NCI-H128 (cell line): ENCODE measurements around the gene ADCY9.
A peak's percentile ranks its signal among the peaks of the same experiment; 100 is the strongest.
"Not testable (repeated sequence)": the region's sequence is repeated elsewhere in the genome, so short reads cannot be mapped to it uniquely, and the experiment has no call there.

Experiments used
- DNase-seq: peaks from one replicate; lab custom pipeline; 2025; ENCODE audit not compliant: unreplicated experiment; lab: John Stamatoyannopoulos, UW

Gene ADCY9

DNA sequence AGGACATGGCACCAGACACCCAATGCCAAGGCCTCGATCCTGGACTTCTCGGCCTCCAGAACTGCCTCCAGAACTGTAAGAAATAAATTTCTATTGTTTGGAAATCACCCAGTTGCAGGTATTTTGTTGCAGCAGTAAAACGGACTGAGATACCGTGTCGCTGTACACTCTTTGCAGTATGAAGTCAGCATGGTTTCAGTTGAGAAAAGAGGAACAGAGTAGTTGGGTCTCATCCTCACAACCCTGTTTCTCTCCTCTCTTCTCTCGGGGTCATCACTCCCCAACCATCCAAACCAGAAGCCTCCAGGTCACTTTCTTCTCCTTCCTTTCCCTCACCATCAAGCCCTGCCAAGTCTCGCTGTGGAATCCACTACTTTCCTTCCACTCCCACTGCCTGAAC, 77.8 kb downstream of the ADCY9 start:
- DNase-seq, result no peak

GRCh38 chr16:4036952-4037351, 79.3 kb downstream of the ADCY9 start:
- DNase-seq, result not testable (repeated sequence)

DNA sequence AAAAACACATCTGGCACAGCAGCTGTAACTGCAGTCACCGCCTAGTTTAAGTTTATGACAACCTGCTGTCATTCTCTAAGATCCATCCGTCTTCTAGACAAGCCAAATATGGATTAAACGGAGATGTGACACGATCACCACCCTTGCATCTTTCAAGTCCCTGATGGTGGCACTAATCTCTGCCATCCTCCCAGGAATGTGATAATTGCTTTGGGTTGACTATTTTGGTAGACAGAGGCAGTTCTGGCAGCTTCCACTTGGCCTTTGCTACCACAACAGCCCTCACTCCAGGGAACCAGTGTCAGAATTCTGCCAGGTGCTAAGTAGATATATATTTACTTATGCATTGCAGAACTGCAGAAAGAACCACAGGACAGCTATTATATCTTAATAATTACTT, 81.3 kb downstream of the ADCY9 start:
- no peak for DNase-seq

GRCh38 chr16:4033951-4034350, 82.3 kb downstream of the ADCY9 start:
- no peak for DNase-seq

- DNase-seq, result no peak
Observed at GRCh38 chr16:4032768-4033167, 83.5 kb downstream of the ADCY9 start.

- no peak for DNase-seq
Observed at GRCh38 chr16:4028144-4028543, 88.1 kb downstream of the ADCY9 start.

GRCh38 chr16:4026854-4027253, 89.4 kb downstream of the ADCY9 start:
- no peak for DNase-seq

GRCh38 chr16:4025428-4025827, 90.8 kb downstream of the ADCY9 start:
- DNase-seq, result no peak

- DNase-seq, result no peak
Observed at GRCh38 chr16:4021916-4022315, 94.3 kb downstream of the ADCY9 start.

DNA sequence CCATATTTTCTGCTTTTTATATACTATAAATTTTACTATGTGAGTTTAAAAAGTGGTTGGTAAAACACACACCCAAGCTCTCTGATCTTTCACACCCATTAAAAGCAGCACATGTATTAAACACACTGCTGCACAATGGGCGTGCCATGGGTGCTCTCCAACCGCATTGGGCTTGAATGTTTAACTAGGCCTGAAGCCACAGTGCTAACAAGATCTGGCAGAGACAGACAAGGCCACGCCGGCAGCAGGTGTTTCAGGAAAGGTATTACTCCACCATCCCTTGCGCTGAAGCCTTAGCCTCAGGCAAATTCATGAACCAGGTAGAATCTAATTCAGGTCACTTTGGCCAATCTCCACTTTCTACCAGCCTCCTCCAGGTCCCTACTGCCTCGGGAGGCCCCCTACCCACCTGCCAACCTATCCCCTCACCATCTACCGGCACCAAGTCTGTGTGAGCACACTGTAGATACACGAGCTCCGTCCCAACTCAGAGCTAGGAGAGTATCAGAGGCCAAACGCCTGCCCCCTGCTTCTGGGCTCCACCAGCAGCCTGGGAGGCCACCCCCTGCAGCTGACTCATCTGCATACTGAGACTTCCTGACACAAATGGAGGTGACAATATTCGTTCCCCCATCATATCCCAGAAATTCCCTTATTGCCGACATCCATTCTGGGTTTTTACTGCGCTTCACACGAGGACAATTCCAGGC, 95.0 kb downstream of the ADCY9 start:
- DNase-seq, result peak; percentile 32

- no peak for DNase-seq
Observed at GRCh38 chr16:4019371-4019791, 96.9 kb downstream of the ADCY9 start.

GRCh38 chr16:4018391-4018790, 97.9 kb downstream of the ADCY9 start:
- no peak for DNase-seq

DNA sequence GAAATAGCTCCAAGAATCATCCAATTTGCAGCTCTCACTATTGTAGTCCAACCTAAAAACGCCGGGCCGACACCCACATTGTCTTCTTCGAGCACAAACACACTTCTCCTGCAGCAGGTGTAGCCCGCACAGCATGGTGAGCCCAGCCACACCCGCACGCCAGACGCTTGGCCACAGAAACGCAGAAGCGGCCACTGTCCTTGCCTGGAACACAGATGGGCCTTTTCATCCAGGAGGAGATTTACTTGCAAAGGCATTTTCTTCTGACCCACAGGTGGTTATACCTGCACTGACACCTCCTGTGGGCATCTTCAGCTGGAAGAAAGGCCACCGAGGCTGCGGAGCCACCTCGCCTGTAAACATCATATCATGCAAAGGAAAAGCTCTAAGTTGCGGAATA, 98.4 kb downstream of the ADCY9 start:
- no peak for DNase-seq

- no peak for DNase-seq
Observed at GRCh38 chr16:4016658-4017057, 99.6 kb downstream of the ADCY9 start.

DNA sequence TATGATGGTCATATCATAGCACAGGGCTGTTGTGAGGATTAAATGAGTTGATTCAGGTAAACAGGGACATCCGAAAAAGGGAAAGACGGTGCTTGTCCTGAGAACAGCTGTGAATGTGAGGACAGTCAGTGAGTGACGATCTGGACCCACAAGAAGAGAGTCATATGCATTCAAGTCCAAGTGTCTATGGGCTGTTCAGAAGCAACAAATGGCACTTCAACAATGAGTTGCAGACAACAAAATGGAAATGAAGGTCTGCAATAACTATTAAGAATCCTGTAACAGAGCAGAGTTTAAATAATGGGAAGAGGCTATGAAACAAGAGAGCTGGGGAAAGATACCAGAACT, 100.3 kb downstream of the ADCY9 start:
- no peak for DNase-seq

GRCh38 chr16:4015275-4016004, 100.8 kb downstream of the ADCY9 start:
- DNase-seq, result no peak

DNA sequence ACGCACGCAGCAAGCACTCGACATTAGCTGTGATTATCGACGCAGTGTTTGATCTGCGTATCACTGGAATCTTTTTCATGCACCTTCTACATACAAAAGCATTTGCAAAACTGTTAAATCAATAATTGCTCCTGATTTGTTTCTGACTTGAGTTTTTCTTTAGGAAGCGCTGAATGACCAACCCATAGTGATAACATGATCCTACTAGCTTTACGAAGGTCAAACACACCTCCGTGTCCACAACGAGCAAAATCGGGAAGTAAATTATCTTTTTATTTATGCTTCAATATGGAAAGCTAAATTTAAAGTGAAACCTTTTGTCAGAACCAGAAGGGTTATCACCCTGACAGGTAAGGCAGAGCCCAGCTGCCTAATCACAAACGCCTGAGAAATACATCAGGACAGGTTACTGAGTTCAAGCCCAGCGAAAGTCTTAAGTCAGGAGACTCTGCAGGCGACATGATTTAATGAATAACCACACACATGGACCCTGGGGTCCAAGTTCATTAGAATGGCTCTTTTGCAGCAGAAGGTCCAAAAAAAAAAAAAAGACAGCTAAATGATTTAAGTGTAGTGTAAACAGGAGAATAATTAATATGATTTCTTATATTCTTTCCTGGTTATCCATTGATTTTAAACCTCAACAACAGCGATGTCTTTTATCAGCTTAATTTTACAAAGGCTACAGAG, 104.2 kb downstream of the ADCY9 start:
- DNase-seq, result no peak

DNA sequence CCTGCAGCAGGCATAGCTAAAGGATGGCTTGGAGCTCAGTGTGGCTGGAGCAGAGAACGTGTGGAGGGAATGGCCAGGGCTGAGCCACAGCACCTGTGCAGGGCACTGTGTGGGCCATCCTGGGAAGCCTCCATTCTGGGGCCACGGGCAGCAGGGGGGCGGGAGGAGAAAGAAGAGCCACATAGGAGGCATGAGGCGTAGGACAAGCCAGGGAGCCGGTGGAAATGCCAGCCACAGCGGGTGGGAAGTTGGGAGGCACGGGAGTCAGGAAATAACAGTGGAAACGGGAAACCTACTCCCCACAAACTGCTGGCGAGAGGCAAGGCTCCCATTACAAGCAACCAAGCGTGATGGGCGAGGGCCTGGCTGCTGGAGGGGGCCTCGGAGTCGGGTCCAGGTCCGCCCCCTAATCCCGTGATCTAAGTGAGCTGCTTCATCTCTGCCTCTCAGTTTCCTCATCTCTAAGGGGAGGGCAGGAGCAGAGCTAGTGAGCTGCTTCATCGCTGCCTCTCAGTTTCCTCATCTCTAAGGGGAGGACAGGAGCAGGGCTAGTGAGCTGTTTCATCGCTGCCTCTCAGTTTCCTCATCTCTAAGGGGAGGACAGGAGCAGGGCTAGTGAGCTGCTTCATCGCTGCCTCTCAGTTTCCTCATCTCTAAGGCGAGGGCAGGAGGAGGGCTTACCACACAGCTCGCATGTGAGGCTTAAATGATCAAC, 104.9 kb downstream of the ADCY9 start:
- no peak for DNase-seq

- no peak for DNase-seq
Observed at GRCh38 chr16:4010225-4011158, 105.8 kb downstream of the ADCY9 start.

DNA sequence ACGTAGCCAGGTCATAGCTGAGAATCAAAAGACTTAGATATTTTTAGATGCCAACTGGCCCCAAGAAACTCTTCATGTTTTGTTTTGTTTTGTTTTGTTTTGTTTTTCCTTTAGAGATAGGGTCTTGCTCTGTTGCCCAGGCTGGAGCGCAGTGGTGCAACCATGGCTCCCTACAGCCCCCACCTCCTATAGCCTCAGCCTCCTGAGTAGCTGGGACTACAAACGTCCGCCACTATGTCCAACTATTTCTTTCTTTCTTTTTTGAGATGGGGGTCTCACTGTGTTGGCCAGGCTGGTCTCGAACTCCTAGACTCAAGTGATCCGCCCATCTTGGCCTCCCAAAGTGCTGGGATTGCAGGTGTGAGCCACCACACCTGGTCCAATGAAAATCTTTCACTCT, 107.1 kb downstream of the ADCY9 start:
- DNase-seq, result no peak
